ENCODE measurements around the gene SHH.

GRCh38 chr7:155809332-155809946 lies 2.8 kb downstream of the SHH start:
- no peak for TF ChIP-seq POLR2A (IDR thresholded peaks at IDR 0.05)
- TF ChIP-seq, protein P1, sequence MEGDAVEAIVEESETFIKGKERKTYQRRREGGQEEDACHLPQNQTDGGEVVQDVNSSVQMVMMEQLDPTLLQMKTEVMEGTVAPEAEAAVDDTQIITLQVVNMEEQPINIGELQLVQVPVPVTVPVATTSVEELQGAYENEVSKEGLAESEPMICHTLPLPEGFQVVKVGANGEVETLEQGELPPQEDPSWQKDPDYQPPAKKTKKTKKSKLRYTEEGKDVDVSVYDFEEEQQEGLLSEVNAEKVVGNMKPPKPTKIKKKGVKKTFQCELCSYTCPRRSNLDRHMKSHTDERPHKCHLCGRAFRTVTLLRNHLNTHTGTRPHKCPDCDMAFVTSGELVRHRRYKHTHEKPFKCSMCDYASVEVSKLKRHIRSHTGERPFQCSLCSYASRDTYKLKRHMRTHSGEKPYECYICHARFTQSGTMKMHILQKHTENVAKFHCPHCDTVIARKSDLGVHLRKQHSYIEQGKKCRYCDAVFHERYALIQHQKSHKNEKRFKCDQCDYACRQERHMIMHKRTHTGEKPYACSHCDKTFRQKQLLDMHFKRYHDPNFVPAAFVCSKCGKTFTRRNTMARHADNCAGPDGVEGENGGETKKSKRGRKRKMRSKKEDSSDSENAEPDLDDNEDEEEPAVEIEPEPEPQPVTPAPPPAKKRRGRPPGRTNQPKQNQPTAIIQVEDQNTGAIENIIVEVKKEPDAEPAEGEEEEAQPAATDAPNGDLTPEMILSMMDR (IDR thresholded peaks at IDR 0.05): no peak
- no peak for TF ChIP-seq POLR2AphosphoS5 (IDR thresholded peaks at IDR 0.05)

Measured in prostate gland (tissue), 2 donors.